ENCODE measurements around the gene ELN.

DNA sequence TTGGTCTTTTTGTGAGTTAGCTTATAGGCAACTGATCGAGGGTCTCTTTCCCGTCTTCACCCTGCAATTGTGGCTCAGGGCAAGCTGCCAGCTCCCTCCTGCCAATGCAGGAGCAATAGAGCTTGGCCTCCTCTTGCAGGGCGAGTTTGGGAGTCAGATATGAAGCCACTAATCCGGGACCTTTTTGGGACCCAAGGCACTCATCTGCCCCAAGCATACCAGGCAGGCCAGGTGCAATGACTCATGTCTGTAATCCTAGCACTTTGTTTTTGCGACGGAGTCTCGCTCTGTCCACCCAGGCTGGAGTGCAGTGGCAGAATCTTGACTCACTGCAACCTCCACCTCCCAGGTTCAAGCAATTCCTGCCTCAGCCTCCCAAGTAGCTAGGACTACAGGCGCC lies 76.7 kb downstream of the ELN start:
- TF ChIP-seq GATA3 (IDR thresholded peaks at IDR 0.05; ENCODE audit: low read depth, low read length) (no peak), GATA2 (IDR thresholded peaks at IDR 0.05; ENCODE audit: low read depth, low read length) (no peak)
